Measurements from ENCODE around the gene ILKAP. TPM values are rescaled to one million over a fixed set of nuclear protein-coding genes. Genes with fewer than 3 reads are reported as not detected.

ILKAP gene
- total and polyA plus RNA-seq, 2 experiments from 2014 or later: 25.9 to 37.5 TPM

DNA sequence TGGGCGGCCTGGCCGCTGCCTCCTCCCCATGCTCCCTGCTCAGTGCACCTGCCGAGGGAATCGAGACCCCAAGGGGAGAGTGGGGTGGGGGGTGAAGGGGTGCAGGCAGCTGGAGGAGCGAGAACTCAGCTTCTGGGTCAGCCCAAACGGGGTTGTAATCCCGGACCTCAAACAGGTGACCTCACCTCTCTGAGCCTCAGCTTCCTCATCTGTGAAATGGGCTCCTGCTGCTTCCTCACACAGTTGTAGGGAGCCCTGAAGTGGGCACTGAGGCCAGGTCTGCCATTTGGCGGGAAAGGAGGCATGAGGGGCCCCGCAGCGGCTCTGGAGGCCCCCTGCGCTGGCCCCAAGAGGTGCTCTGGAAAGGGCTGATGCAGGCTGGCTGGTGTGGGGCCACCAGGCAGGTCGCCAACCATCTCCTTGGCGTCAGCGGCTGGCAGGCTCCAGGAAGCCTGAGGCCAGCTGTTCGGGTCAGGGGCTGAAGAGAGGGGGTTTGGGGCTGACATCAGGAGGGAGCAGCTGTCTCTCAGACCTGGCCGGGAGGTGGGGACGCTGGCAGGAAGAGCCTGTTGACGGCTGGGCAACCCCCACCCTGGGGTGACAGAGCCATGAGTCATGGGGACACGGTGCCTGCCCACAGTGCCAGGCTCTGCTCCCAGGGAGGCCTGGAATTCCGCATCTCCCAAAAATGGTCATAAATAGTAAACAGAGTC is 60.1 kb downstream of the ILKAP start:
- Histone ChIP-seq H3K4me3 (no peak overlapping the region), H3K9me2 (replicated peaks; ENCODE audit: insufficient read depth) (no peaks in the 10 kb centered on the region), H4K20me1 (ENCODE audit: insufficient read depth, poor library complexity, severe bottlenecking) (no peaks in the 10 kb centered on the region), H3K27me3 (no peaks in the 10 kb centered on the region), H3K79me2 (no peaks in the 10 kb centered on the region), H3K4me2 (no peak overlapping the region), H3K27ac (no peak overlapping the region), H2AFZ (no peak overlapping the region), H3K9me3 (ENCODE audit: low read depth) (no peaks in the 10 kb centered on the region), H3K4me1 (ENCODE audit: insufficient read depth) (peaks cover 15% of the 10 kb centered on the region), H3K36me3 (replicated peaks; ENCODE audit: insufficient read depth, low read depth) (no peaks in the 10 kb centered on the region)
- no peak for DNase-seq (ENCODE audit: low spot score)
- WGBS (ENCODE audit: low lambda C conversion rate, missing lambda C conversion rate): 88% methylated on average over 19 of the region's 20 CpGs
- TF ChIP-seq EZH2phosphoT487 (IDR thresholded peaks at IDR 0.05; ENCODE audit: low read depth, severe bottlenecking, unreplicated experiment) (no peak), EZH2 (IDR thresholded peaks at IDR 0.05; ENCODE audit: borderline replicate concordance) (no peak)
- TF ChIP-seq, protein P1, sequence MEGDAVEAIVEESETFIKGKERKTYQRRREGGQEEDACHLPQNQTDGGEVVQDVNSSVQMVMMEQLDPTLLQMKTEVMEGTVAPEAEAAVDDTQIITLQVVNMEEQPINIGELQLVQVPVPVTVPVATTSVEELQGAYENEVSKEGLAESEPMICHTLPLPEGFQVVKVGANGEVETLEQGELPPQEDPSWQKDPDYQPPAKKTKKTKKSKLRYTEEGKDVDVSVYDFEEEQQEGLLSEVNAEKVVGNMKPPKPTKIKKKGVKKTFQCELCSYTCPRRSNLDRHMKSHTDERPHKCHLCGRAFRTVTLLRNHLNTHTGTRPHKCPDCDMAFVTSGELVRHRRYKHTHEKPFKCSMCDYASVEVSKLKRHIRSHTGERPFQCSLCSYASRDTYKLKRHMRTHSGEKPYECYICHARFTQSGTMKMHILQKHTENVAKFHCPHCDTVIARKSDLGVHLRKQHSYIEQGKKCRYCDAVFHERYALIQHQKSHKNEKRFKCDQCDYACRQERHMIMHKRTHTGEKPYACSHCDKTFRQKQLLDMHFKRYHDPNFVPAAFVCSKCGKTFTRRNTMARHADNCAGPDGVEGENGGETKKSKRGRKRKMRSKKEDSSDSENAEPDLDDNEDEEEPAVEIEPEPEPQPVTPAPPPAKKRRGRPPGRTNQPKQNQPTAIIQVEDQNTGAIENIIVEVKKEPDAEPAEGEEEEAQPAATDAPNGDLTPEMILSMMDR (IDR thresholded peaks at IDR 0.05; ENCODE audit: poor library complexity): no peak

DNA sequence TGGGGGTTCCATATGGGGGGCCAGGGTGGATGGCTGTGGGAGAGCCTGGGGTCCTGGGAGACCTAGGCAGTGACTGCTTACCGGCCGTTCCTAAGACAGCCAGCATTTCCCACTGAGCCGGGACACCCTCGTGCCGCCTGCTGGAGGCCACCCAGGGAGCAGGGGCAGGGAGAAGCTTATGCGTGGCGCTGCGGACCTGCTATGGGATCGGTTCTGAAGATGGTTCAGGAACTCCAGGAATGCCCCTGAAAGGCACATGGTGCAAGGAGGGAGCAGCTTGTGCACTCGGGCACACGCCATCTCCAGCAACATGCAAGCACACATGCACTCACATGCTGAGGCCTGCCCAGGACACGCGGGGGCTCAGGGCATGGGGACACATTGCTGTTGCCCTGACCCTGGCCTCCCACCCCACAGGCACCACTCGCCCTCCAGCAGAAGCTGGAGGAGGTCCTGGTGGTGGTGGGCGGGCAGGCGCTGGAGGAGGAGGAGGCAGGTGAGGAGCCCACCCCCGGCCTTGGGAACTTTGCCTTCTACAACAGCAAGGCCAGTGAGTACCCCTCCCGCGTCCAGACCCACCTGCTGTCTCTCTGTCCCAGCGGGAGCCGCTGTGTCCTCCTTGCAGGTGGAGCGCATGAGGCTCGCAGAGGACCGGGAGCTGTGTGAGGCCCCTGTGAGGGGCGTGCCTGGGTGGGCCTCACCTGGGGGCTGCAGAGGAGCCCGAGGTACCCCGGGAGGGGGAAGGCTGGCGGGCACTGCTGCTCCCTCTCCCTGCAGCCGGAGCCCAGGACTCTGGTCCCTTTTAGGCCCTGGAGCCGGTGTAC is 60.9 kb downstream of the ILKAP start:
- Histone ChIP-seq H3K9me2 (replicated peaks; ENCODE audit: insufficient read depth) (no peaks in the 10 kb centered on the region), H3K4me1 (ENCODE audit: insufficient read depth) (peaks cover 18% of the 10 kb centered on the region), H4K20me1 (ENCODE audit: insufficient read depth, poor library complexity, severe bottlenecking) (no peaks in the 10 kb centered on the region), H3K27ac (no peak overlapping the region), H3K27me3 (no peaks in the 10 kb centered on the region), H3K9me3 (ENCODE audit: low read depth) (no peaks in the 10 kb centered on the region), H3K4me2 (no peak overlapping the region), H3K79me2 (no peaks in the 10 kb centered on the region), H2AFZ (no peak overlapping the region), H3K4me3 (no peak overlapping the region), H3K36me3 (replicated peaks; ENCODE audit: insufficient read depth, low read depth) (no peaks in the 10 kb centered on the region)
- 82% methylated on average over 28 of the region's 30 CpGs for WGBS (ENCODE audit: low lambda C conversion rate, missing lambda C conversion rate)
- no peak for DNase-seq (ENCODE audit: low spot score)
- TF ChIP-seq EZH2 (IDR thresholded peaks at IDR 0.05; ENCODE audit: borderline replicate concordance) (no peak), EZH2phosphoT487 (IDR thresholded peaks at IDR 0.05; ENCODE audit: low read depth, severe bottlenecking, unreplicated experiment) (no peak)
- TF ChIP-seq, protein P1 (IDR thresholded peaks at IDR 0.05; ENCODE audit: poor library complexity): no peak

DNA sequence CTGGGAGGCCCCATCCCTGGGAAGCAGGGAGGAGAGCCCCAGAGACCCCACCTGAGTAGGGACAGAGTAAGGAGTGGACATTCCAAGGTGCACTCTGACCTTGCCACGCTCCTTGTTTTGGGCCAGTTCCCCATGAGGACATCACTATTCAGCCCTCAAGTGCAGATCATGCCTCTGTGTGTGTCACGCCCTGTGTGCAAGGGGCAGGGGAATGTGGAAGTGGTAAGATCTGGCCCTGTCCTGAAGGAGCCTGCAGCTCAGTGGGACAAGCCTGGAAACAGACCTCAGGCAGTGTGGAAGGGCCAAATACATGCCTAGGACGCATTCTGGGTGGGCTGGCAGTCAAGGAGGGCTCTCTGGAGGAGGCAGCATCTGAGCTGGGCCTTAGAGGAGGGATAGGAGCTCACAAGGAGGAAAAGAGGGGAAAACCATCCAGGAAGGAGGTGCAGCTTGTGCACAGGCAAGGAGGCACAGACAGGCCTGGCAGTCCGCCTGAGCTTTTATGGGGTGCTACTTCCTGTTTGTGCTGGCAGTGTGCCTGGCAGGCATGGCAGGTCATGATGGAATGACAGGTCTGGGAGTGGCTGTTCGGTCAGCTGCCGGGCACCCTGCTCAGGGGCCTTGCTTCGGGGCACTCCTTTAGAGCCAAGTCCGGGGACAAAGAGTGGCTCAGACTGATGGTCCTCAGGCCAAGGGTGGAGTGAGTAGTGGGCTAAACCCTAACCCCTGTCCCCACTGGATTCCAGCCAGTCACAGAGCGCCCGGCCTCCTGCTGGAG is 61.8 kb downstream of the ILKAP start:
- Histone ChIP-seq H3K4me2 (no peak overlapping the region), H2AFZ (no peak overlapping the region), H3K27me3 (no peaks in the 10 kb centered on the region), H3K79me2 (no peaks in the 10 kb centered on the region), H3K36me3 (replicated peaks; ENCODE audit: insufficient read depth, low read depth) (no peaks in the 10 kb centered on the region), H3K9me2 (replicated peaks; ENCODE audit: insufficient read depth) (no peaks in the 10 kb centered on the region), H3K4me3 (no peak overlapping the region), H3K27ac (peak overlapping the region; percentile 48), H3K4me1 (ENCODE audit: insufficient read depth) (peaks cover 18% of the 10 kb centered on the region), H4K20me1 (ENCODE audit: insufficient read depth, poor library complexity, severe bottlenecking) (no peaks in the 10 kb centered on the region), H3K9me3 (ENCODE audit: low read depth) (no peaks in the 10 kb centered on the region)
- DNase-seq (ENCODE audit: low spot score): peak; percentile 46
- TF ChIP-seq, protein P1 (IDR thresholded peaks at IDR 0.05; ENCODE audit: poor library complexity): no peak
- TF ChIP-seq EZH2phosphoT487 (IDR thresholded peaks at IDR 0.05; ENCODE audit: low read depth, severe bottlenecking, unreplicated experiment) (no peak), EZH2 (IDR thresholded peaks at IDR 0.05; ENCODE audit: borderline replicate concordance) (no peak)
- 69% methylated on average over 10 of the region's 10 CpGs for WGBS (ENCODE audit: low lambda C conversion rate, missing lambda C conversion rate)
